ENCODE measurements around the gene MYO5C. TPM values are rescaled to one million over a fixed set of nuclear protein-coding genes. Genes with fewer than 3 reads are reported as not detected.

MYO5C gene
- total RNA-seq, 1 donor: 0.36 TPM

- TF ChIP-seq CTCF (IDR thresholded peaks at IDR 0.05; ENCODE audit: insufficient read depth, low read length): no peak
These were observed 41.7 kb upstream of the MYO5C start for GRCh38 chr15:52337198-52337853.

GRCh38 chr15:52336529-52336928 is 40.9 kb upstream of the MYO5C start:
- no peak overlapping the region for H3K4me3 ChIP-seq (ENCODE audit: low read depth, low read length)
- TF ChIP-seq CTCF (IDR thresholded peaks at IDR 0.05; ENCODE audit: insufficient read depth, low read length): no peak
- DNase-seq (ENCODE audit: low read depth): no peak

More at GRCh38 chr15:52337198-52337853, 41.7 kb upstream of the MYO5C start:
- DNase-seq (ENCODE audit: low read depth): peak; percentile 47
- H3K4me3 ChIP-seq (ENCODE audit: low read depth, low read length): no peak overlapping the region

- TF ChIP-seq CTCF (IDR thresholded peaks at IDR 0.05; ENCODE audit: insufficient read depth, low read length): no peak
- DNase-seq (ENCODE audit: low read depth): peak; percentile 16
These were observed 39.0 kb upstream of the MYO5C start for GRCh38 chr15:52334491-52335160.

GRCh38 chr15:52331490-52332240 is 36.1 kb upstream of the MYO5C start:
- DNase-seq (ENCODE audit: low read depth): peak; percentile 72
- H3K4me3 ChIP-seq (ENCODE audit: low read depth, low read length): no peak overlapping the region
- TF ChIP-seq CTCF (IDR thresholded peaks at IDR 0.05; ENCODE audit: insufficient read depth, low read length): peak; percentile 57

More at GRCh38 chr15:52334491-52335160, 39.0 kb upstream of the MYO5C start:
- no peak overlapping the region for H3K4me3 ChIP-seq (ENCODE audit: low read depth, low read length)

- no peak overlapping the region for H3K4me3 ChIP-seq (ENCODE audit: low read depth, low read length)
- TF ChIP-seq CTCF (IDR thresholded peaks at IDR 0.05; ENCODE audit: insufficient read depth, low read length): no peak
- DNase-seq (ENCODE audit: low read depth): no peak
These were observed 34.4 kb upstream of the MYO5C start for GRCh38 chr15:52329987-52330386.

- H3K4me3 ChIP-seq (ENCODE audit: low read depth, low read length): no peak overlapping the region
- TF ChIP-seq CTCF (IDR thresholded peaks at IDR 0.05; ENCODE audit: insufficient read depth, low read length): no peak
- no peak for DNase-seq (ENCODE audit: low read depth)
These were observed 33.5 kb upstream of the MYO5C start for GRCh38 chr15:52329150-52329549.
